Activated CD4-positive, CD25-positive, alpha-beta regulatory T cell (primary cell): ENCODE measurements around the gene ARMC12.

Experiments used
- DNase-seq, 4 experiments: peaks; one replicate each; lab custom pipeline; 2025; lab: John Stamatoyannopoulos, UW

The ARMC12 gene

DNA sequence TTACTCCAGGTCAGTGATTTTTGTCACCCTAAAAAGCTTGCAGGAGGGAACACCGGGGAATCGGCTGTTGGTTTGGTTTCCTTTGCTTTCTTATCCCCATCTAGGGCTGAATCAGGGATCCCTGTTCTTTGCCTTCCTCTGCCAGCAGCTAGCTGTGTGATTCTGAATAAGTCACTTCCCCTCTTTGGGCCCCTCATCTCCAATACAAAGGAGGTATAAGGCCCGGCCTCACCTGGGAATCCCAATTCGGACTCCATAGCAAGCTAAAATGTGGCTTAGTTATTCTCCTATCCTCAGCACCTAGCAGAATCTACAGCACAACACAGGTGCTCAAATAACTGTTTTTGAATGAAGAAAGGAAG lies 18.5 kb upstream of the ARMC12 start:
- DNase-seq = no peak

DNA sequence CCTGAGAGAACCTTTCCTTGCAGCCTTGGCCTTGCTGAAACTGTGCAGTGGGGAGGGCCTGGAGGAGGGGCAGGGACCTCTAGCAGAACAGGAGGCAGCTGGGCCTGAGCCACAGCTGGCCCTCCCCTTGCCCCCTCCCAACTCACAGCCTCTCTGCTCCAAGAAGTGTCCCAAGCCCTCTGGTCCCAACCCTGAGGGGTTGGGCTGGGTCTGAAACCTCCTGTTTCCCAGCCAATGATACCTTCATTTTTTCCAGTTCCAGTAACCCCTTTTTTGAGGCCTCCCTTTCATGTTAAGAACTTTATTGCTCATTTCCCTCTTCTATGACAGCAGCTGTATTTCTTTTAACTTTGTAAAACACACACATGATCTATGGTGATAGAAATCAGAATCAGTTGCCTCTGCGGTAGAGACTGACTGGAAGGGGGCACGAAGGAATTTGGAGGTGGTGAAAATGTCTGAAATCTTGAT lies 17.9 kb upstream of the ARMC12 start:
- no peak for DNase-seq

DNA sequence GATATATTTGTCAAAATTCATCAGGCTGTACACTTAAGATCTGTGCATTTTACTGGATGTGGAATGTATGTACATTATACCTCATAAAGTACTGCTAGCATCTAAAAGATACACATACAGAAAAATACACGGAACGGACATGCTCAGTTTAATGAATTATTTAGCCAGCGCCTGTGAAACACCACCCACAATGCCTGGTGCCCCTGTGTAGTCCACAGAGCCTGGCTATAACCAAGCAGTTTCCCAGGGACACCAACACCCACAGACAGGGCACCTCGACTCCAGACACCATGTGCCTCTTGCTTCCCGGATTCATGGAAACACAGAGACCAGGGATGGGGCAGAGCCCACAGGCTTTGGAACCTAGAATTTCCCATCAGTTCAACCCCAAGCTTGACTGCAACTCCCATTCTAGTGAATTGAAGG lies 17.4 kb upstream of the ARMC12 start:
- no peak for DNase-seq

DNA sequence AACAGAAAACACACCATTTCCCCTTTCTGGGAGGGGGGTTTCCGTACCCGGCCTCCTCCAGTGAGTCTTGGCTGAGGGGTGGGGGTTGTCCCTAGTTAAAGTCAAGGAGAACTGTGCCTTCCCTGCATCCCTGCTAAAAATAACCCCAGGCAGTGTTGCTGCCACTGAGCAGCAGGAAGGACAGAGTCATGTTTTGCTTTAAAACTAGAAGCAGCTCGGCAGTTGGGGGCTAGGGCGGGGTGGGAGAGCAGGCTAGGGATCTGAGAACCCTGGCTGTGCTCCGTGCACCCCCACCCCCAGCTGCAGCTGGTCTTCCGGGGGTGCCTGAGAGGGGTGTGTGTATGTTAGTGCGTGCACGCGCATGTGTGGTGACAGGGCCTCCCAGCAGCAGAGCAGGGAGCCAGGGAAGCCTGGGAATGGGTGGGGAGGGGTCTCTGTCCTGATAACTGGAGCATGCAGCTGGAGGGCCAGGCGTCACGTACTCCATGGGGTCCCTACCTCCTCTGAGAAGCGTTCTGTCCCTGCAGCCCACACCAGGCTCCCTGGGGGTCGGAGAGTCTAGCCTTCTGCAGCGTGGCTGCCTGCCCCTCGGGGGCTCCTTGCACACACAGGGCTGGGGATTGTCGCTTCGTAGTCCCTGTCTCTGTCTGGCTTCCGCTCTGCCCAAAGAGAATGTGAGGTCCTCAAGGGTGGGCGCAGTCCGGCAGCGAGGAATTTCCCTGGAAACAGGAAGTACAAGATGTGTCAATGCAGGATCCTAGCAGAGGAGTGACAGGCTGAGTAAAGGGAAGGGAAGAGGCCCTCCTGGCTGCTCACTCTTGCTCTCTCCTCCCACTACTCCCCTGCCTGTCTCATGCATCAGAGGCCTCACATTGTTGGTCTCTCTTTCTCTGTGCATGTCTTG lies 16.8 kb upstream of the ARMC12 start:
- DNase-seq = no peak

DNA sequence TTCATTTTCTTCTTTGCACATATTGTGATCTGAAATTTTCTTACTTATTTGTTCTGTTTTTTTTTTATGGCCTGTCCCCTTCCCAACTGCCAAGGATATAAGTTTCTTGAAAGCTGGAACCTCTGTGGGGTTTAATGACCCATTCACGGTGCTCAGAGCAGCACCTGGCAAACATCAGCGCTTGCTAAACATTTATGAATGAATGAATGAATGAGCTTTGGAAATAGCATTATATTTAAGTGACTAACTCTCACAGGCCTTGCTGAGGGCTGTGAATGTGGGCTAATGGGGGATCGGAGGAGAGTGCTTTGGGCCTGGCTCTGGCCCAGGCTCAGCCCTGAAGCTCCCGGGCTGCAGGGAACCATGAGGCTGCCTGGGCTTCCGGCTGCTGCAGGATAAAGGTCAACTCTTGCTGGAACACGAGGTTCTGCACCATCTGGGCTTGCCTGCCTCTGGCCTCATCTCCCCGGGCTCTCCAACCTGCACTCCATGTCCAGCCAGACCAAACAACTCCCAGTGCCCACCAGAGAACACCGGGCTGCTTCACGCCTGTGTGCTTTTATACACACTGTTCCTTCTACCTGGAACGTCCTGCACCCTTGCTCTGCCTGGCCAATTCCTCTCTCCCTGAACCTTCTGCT lies 14.6 kb upstream of the ARMC12 start:
- no peak for DNase-seq

DNA sequence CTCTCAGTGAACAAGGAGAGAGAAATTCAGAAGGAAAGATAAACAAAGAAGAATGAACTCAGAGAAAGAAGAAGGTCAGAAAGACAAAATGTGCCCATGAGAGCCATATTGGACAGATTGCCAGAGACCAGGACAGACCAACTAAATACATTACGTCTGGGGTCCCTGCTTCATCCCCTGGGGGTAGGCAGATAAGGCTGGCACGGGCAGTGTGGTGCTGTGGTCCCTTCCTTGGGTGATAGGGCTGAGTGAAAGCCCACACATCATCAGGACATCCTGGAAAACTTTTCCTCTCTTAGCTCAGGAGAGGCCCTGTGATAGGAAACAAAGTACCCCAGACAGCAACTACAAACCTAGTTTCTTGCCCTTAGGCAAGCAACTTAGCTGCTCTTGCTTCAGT lies 13.2 kb upstream of the ARMC12 start:
- DNase-seq = no peak

DNA sequence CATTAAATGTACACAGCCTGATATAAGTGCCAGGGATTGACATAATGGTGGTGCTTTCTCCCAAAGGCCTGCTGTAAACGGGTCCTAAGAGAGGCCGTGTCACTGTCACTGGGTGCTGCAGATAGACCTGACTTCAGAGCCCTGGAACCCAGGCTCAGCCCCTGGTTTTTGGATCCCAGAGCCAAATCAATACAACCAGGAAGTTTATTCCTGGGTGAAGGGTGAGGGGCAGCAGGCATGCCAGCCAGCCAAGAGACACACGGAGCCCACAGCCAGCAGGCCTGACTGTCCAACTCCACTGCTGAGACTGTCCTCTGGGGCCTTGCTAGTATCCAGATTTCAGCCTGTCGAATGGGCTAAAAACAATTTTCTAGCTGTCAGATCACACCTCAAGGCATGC lies 12.8 kb upstream of the ARMC12 start:
- no peak for DNase-seq

DNA sequence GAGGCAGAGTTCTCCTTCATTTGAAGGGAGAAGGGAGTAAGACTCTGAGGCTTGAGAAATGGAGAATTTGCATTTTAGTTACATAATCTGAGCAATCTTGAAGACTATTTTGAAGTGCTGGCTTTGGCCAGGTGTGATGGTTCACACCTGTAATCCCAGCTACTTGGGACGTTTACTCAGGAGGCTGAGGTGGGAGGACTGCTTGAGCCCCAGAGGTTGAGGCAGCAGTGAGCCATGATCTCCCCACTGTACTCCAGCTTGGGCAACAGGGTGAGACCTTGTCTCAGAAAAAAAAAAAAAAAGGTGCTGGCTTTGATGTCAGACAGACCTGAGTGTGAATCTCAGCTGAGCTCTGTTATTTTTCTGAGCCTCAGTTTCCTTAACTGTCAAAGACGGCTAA lies 12.4 kb upstream of the ARMC12 start:
- DNase-seq = no peak

DNA sequence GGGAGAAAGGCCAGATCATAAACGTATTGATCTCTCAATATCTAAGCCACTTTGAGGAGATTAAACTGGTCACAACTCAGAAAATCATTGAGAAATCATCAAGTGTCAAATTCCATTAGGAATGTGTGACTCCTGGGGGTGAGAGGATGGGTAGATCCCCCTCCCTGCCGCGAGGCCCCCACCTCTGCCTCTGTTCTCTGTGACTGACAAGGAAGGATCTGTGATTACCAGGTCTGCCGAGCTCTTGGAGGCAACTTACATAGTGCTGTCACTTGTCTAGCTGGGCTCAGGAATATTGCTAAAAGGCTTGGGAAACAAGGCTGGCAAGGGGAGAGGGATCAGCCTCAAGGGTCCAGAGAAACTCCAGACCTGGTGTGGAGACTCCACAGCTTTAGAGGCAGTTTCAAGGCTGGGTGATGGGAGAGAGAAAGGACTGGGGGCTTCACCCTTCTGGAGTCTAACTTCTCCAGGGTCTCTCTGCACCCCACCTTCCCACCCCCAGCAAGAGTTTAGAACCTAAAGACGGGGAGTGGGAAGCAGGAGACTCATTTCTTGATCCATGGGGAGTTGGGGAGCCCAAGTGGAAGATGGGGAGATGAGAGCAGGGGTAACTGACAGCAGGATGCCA lies 11.6 kb upstream of the ARMC12 start:
- DNase-seq = no peak

DNA sequence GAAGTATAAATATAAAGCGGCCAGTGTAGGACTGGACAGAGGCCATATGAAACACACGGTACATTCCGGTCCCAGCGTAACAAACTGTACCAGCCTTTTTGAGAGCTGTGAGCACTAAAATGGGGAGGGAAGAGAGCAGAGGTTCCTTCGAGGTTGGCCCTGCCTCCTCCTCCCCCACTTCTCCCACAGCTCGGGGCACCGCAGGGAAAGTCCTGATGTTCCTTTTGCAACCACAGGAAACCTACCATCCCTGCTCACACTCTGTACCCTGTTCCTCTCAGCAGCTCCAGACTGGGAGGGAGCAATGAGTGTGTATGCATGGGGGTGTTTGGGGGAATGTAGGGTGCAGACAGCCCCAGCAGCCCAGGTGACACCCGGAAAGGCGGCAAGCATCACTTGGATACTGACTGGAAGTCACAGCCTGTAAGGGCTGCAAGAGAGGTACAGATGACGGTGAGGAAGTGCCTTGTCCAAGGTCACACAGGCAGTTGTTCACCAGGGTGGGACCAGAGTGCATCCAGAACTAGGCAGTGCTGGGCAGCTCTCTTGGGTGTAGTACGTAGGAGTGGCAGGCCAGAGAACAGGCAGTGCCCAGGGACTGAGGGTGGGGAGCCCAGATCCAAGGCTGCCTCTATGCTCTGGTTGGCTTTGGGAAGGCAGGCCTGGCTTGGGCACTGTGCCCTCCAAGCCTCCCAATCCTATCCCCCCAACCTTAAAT lies 11.0 kb upstream of the ARMC12 start:
- DNase-seq = no peak

DNA sequence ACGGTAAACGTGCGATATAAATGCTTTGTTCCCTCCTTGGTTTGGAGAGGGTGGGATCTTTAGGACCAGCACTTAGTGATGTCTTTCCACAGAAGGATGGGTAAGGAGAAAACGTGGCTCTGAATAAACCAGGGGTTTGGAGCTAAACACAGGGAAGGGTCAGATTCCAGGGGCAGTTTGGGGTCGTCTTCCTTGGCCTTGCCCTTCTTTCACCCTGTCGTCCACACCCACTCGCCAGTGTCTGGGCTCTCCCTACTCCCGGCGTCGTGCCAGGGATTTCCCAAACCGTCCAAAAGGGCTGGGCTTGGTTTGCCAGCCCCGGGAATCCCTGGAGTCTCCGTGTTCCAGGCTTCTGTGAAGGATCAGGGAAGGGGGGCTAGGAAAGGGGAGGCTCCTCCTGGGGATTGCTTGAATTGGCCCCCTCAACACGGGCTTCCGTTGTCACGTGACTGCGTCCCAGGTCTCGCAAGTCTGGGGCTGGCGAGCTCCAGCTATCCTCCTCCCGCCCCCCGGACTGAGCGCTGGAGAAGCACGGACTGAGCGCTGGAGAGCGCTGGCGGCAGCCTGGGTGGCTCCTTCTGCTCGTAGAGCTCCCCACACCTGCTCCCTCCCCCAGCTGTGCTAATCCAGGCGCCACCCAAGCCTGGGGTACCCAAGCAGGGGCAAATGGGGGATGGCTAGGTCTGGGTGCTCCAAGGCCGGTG lies 9.4 kb upstream of the ARMC12 start:
- DNase-seq = no peak

DNA sequence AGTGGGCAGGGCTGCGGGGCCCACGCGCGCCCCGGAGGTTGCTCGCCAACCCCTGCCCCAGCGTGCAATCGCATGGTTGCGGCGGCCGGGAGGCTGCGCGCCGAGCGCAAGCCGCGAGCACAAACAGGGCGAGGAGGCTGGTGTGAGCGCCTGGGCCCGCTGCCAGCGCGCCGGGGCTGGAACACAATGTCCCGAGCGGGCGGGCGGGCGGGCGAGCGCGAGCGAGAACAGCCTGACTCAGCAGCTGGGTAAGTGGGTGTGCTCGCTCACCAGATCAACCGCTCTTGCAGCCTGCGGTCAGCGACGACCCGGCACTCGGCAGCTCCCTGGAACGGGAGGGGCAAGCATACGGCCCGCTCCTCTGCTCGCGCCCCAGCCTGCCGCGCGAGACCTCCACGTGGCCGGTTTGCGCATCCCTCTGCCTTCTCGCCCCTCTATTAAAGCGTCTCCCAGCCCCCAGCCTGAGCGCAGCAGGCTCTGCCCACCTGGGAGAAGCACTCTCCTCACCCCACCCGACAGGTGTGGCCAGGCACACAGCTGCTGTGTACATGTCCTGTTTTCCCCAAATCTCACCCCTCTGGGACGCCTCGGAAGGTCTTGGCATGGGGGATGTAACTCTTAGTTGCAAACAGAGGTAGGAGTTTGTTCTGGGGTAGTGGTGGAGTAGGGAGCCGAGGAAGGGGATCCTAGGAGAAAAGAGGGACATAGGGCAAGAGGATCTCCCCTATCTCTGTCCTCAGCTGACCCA lies 8.7 kb upstream of the ARMC12 start:
- peak; percentile 40 to 77 (median 64) for DNase-seq

DNA sequence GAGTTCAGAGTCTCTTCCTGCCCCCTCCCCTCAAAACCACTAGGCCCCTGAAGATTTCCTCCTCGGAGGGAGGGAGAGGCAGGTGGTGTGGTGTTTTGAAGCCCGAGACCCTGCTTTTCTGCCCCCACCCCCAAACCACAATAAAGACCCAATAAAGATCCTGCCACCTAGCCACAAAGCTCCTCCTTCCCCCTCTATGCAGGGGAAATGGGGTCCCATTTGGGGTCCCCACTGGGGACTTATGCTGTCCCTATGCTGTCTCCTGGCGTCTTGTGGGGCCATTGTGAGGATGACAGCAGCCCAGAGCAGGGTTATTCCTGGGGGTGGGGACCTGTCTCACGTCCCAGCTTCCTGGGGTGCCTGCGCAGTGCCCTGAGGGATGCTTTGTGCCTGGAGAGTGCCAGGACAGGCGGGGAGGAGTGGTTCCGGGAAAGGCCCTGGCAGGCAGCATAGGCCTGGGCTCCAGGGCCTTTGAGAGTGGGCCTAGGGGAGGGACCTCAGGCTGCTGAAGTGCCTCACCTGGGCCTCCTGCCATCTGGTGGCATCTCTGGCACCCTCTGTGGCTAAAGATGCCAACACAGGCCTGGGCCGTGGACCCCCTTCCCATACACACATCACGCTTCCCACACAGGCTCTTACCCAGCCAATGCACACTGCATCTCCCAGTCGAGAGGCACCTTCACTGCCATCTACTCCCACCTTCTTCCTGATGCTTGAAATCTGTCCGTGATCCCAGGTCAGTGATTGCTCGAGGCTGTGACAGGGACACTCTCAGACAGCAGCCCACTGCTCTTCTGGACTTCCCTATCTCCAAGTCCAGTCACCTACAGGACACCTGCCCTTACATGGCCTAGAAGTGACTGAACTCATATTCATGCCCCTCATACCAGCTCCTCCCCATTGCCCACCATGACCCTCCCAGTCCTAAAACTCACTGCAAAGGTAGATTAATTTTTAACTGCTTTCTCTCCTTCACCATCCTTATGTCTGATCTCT lies 7.9 kb upstream of the ARMC12 start:
- peak in 1 of 4 experiments; percentile 17 for DNase-seq

DNA sequence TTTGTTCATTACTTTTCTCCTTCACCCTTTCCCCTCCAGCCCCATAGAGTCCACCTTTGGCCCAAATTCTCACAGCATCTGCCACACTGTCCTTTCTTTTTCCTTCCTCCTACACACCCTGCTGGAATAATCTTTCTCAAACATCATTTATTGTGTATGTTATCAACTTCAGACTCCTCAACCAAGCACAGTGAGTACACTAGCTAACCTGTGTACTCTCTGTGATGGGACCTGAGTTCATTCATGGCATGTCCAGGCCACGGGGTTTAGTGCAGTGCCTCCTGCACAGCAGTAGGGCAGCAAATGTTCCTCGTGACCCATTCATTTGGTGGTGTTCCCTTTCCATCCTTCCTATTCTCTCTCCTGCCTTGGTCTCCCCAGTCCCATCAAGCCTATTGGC lies 7.1 kb upstream of the ARMC12 start:
- no peak for DNase-seq

DNA sequence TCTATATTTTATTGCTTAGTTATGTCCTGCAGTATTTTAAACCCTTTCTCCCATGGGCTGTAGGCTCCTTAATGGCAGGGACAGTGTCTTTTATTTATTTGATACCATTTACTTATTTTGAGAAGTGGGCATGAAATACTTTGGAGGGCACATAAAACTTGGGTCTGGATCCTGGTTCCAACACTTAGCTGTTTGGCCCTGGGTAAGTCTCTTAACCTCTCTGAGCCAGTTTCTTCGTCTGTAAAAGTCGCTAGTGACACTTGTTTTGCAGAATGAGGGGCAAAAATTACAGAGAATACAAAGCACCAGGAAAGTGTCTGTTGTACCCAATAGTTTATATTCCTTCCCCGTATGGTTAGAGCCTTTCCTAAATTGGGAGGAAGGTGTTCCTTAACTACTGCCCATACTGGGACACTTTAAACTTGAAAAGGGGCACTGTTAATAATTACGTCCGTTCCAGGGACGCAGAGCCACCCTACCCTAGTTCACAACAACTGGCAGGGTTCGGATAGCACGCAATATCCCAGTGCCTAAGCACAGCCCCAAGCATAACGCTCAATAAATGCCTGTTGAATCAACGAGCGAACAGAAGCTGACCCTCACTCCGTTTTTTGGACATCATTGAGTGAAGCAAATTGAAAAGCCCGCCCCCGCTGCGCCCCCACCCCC lies 6.0 kb upstream of the ARMC12 start:
- no peak for DNase-seq

DNA sequence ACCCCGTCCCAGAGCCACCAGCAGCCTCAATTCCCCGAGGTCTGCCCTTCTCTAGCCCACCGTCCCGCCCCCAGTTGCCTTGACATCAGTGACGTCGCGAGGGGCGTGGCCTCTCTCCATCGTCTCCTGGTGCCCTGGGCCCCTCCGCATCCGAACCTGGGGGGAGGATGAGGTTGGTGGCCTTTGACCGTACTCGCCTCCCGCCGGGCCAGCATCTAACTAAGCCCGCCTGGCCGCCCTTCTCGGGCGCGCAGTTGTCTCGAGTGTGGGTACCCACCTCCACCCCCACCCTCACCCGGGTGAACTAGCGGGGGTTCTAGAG lies 5.5 kb upstream of the ARMC12 start:
- peak; percentile 68 to 78 (median 76) for DNase-seq

DNA sequence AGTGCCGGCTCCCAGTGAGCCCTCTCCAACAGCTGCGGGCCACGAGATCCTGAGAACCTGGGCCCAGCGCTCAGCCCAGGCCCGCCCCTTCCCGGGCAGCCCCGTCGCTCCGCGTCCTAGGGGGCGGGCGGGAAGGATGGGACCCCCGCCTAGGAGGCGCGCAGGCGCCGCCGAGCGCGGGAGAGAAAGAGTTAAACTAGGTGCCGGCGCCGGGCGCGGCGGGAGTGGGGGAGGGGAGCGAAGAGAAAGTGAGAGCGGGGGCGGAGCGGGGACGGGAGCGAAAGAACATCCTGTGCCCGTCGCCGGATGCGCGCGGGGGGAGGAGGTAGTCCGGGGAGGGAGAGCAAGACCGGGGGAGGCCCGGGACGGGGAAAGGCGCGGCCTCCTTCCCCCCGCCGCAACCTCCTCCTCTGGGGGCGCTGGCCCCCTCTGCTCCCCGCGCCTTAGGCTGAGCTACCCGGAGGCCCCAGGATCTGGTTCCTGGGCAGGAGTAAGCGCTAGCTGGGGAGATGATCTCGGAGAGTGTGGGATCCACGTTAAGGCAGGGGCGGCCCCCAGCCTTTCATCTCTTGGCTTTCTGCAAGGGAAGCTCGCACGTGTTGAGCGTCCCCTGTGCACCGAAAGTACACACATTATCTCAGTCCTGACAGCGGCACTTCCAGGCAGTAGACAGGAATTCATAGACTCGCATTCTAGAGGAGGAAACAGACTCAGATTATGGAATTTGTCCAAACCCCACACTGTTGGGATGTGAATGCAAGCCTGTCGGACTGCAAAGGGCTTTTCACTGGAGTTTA lies 4.9 kb upstream of the ARMC12 start:
- peak; percentile 74 to 90 (median 88) for DNase-seq

DNA sequence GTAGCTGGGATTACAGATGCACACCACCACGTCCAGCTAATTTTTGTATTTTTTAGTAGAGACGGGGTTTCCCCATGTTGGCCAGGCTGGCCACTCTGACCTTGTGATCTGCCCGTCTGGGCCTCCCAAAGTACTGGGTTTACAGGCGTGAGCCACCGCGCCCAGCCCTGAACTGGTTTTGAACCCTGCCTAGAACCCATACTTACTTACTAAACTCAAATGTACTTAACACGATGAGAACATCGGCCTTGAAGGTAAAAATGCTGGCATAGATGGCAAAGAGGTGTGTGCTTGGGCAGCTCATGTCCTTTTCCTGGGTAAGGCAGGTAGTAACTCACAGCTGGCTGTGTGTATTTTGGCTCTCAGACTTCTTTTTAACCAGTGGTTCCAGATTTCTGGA lies 3.2 kb upstream of the ARMC12 start:
- DNase-seq = no peak
